ENCODE data around the gene ZNF784.
A peak's percentile ranks its signal among the peaks of the same experiment; 100 is the strongest.

The ZNF784 gene

DNA sequence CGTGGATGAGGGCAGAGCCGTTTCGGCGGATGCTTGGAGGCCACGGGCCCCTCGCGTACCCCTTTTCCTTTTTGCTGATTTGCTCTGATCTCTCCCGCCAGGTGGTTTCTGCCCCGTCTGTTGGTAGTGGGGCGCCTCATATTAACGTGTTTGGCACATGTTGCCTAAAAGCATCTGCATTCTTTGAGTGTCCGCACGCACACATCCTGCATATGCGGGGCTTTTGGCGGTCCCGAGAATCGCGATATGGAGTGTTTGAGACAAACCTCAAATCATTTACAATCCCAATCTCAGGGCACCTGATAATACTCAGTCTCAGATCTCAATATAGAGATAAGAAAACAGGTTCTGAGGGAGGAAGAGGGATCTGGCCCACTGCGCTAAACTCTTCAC, 31.3 kb upstream of the ZNF784 start:
- DNase-seq: no peak

GRCh38 chr19:55654868-55655647, 30.7 kb upstream of the ZNF784 start, which contains the start of gene U2AF2:
U2AF2 (plus strand) TSS chr19:55655035; CDS start chr19:55655105, 70 bp downstream.
- DNase-seq: peak; percentile 95

DNA sequence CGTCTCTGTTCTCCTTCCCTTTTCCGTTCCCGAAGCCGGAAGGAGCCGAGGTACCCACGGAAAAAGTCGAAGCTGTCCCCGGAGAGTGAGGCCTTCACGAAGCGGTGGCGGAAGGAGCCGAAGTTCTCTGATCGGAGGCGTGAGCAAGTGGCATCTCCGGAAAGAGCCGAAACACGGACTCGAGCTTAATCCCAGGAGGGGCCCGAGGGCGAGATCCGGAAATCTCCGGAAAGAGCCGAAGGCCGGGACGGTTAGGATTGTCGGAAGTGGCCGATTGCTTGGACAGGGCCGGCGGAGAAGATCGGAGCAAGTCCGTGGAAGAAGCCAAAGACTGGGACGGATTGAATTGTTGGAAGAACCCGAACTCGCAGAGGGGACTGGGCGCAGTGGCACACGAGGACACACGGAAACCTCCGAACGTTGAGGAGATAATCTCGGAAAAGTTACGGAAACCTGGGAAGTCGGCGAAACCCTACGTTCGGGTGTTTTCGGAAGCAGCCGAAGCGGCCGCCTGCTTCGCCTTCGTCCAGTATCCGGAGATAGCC, 30.0 kb upstream of the ZNF784 start:
- DNase-seq: peak; percentile 99

- peak; percentile 100 for DNase-seq
These were observed 29.4 kb upstream of the ZNF784 start for GRCh38 chr19:55653651-55654322.

DNA sequence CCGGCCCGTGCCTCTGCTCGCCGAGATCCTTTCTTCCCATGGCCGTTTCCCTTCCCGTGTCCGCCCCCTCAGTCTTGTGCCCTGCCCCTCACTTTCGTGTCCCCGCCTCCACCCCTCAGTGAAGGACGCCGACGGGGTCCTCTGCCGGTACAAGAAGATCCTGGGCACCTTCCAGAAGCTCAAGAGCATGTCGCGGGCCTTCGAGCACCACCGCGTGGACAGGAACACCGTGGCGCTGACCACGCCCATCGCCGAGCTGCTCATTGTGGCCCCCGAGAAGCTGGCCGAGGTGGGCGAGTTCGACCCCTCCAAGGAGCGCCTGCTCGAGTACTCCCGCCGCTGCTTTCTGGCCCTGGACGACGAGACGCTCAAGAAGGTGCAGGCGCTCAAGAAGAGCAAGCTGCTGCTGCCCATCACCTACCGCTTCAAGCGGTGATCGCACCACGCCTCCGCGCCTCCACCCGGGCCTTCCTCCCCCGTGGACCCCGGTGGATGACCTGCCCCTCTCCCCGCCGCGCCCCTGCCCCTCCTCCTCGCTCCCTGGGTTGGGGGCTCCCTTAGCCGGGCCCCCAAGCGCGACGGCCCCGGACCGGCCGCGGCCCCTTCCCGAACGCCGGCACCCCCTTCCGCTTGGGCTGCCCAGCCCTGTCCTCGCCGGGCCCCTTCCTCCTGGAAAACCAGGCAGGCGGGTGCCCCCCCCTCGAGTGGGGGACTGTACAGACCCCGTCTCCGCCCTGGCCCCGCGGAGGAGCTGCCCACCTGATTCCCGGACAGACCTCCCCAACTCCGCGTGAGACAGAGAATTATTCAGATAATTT, 28.2 kb upstream of the ZNF784 start:
- no peak for DNase-seq

DNA sequence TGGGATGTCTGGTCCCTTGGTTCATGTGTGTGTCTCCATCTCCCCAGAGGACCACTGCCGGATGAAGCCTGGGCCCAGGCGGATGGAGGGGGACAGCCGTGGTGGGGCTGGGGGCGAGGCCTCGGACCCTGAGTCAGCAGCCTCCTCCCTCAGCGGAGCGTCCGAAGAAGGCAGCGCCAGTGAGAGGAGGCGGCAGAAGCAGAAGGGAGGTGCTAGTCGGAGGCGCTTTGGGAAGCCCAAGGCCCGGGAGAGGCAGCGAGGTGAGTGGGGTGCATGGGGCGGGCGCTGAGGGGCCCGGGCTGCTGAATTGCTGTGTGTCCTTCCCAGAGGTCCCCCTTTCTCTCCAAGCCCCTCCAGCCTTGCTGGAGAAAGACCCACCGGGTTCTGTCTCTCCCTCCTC, 26.9 kb upstream of the ZNF784 start:
- DNase-seq: no peak

DNA sequence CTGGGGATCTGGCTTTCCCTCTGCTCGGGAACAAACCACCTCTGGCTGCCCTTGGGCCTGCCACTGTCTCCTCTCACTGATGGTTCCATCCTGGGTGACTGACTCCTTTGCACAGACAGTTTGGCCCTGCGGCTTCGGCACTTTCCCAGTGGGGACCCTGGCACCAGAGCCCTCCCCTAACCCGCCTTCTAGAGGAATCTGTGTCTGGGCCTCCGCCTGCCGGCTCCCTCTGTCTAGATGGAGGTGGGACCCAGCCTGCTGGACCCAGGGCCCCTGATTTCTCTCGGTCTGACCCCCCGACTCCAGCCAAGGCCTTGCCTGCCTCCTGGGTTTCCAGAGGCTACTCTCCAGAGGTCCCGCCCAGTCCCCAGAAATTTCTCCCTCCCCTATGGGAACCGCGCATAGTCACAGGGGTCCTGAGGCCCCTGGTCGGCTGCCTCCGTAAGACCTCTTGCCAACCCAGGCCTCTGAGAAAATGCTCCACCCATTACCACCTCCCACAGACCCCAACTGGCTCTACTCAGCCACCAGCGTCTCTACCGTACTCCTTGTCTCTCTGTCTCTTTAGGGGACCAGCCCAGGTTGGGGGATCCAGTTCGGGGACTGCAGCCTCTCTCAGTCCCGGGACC, 26.4 kb upstream of the ZNF784 start:
- no peak for DNase-seq

- DNase-seq: no peak
These were observed 25.8 kb upstream of the ZNF784 start for GRCh38 chr19:55650126-55650557.

DNA sequence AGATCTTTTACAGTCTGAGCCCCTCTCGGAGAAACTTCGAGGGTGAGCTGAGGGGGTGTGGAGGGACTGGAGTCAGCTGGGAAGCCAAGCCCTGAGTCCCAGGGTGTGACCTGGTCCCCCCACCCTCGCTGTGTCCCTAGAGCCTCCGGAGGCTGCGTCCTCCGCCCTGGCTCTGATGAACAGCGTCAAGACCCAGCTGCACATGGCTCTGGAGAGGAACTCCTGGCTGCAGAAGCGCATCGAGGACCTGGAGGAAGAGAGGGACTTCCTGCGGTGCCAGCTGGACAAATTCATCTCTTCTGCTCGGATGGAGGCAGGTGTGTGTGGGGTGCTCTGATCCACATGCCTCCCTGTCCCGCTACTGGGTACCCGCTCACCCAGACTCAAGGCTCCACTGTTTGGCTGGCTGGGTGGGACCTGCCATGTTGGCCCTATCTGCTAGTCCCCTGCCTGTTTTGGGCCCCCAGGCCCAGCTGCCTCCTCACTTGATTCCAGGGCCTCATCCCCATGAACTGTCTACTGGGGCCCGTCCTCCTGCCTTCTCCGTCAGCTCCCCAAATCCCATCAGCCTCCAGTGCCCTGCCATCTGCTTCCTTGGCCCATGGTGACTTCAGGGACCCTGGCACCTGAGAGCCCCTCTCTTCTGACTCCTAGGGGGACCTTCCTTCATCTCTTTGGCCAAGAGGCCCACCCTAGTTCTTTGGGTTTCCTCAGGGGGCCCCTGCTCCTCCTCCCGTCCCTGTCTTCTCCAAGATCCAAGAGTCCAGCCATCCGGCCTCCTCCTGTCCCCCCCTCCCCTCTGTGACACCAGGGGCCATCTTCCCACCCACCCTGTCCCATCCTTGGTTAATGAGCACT, 25.1 kb upstream of the ZNF784 start:
- DNase-seq: no peak

DNA sequence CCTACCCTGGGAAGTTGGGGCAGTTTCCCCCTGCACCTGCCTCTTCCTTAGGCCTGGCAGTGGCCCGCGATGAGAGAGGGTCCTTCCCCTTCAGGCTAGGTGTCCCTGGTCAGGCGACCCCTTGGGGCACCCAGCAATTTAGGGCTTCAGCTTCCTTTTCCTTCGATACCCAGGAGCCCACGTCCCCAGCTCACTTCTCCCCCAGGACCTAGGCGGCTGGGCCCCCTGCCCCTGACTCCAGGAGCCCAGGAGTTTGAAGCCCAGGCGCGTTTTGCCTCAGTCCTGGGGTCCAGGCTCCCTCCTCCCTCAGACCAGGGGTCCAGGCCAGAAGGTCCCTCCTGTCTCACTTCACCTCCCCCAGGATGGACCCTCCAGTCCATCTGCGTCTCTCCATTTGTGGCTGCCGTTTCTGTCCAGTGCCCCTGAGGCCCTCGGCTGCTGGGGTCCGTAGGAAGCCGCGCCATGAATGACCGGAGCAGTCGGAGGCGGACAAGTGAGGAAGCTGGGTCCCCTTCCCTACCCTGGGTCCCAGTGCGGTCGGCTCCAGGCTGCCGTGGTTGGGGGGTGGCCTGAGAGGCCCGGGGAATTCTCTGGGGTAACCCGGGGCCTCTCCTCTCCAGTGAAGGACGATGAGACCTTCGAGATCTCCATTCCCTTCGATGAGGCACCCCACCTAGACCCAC, 24.4 kb upstream of the ZNF784 start:
- DNase-seq: peak; percentile 46

- peak; percentile 86 for DNase-seq
These were observed 23.6 kb upstream of the ZNF784 start, which contains the start of gene CCDC106 for GRCh38 chr19:55647732-55648584. CCDC106 (plus strand) TSS chr19:55648212; CDS start chr19:55649047, 835 bp downstream.

- peak; percentile 78 for DNase-seq
These were observed 22.7 kb upstream of the ZNF784 start for GRCh38 chr19:55646889-55647731.

DNA sequence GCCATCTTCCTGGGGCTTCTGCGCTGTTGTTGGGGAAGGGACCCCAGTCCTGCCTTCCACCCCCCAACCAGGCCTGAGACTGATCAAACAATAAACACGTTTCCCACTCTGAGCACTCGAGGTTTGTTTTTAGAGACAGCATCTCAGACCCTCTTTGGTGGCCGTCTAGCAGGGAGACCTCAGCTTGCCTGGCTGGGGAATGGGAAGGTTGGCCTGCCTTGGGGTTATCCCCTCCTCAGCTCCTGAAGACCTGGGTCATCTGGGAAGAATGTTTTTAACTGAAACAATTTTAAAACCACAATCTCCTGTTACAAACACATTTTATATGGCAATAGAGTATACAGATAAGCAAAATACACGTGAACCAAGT, 21.1 kb upstream of the ZNF784 start:
- DNase-seq: no peak

DNA sequence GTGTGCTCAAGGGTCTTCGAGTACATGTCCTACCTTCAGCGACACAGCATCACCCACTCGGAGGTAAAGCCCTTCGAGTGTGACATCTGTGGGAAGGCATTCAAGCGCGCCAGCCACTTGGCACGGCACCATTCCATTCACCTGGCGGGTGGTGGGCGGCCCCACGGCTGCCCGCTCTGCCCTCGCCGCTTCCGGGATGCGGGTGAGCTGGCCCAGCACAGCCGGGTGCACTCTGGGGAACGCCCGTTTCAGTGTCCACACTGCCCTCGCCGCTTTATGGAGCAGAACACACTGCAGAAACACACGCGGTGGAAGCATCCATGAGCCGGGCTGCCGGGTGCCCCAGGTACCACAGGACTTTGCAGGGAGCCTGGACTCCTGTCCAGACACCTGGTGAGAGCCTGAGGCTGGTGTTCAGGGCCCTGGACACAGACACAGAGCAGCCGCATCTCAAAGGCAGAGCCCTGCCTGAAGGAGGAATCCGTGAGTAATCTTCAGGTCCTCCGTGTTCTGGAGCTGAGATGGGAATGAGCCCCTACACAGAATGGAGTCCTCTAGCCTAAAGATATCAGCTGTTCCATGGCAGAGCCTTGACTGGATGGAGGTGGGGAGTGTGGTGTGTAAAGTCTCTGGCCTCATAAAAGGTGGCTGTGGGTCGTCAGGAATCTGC, 20.6 kb upstream of the ZNF784 start:
- no peak for DNase-seq

GRCh38 chr19:55644191-55644833, 19.9 kb upstream of the ZNF784 start:
- no peak for DNase-seq

- DNase-seq: no peak
These were observed 19.5 kb upstream of the ZNF784 start for GRCh38 chr19:55643887-55644176.

- peak; percentile 85 for DNase-seq
These were observed 18.9 kb upstream of the ZNF784 start, which contains the start of gene ZNF581 for GRCh38 chr19:55643003-55643886. ZNF581 (plus strand) TSS chr19:55643649; CDS start chr19:55644572, 923 bp downstream.
